ENCODE measurements around the gene TLE3.
A peak's percentile ranks its signal among the peaks of the same experiment; 100 is the strongest.
"Not testable (repeated sequence)": the region's sequence is repeated elsewhere in the genome, so short reads cannot be mapped to it uniquely, and the experiment has no call there.

The TLE3 gene

DNA sequence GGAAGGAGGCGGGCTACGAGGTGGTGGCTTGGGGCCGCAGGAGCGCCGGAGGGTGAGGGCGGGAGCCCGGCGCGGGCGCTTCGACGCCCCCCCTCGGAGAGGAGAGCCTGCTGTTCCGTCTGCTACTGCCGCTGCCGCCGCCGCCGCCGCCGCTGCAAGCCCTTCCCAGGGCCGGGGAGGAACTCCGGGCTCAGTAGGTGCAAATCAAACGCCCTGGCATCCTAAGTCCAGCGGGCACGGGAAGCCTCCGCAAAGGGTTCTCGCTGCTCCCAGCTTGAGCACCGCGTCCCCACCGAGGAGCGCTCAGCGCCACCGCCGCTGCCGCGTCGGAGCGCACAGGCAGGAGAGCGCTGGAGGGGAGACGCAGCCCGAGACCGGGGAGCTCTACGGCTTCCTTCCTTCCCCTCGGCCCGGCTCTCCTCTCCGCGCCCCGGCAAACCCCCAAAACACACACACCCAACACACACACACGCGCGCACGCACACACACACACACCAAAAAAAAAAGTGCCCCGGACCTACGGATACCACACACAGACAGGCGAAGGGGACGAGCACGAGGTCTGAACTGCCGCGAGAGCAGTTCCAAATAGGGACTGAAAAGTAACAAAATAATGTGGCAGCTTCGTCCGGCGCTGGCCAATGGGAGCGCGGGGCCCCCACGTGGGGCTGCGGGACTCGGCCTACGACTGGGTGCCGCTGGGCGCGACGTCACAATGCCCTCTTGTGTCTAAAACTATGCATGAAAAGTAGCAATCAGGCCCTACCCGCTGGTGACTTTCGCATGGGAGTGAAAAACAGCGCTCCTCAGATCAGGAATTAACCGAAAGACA lies at the start of gene TLE3:
TLE3 (minus strand) TSS at position 597 of the 832 bp plus-strand sequence. CDS start 1,119 bp downstream, outside the sequence.
- DNase-seq: peak; percentile 97

DNA sequence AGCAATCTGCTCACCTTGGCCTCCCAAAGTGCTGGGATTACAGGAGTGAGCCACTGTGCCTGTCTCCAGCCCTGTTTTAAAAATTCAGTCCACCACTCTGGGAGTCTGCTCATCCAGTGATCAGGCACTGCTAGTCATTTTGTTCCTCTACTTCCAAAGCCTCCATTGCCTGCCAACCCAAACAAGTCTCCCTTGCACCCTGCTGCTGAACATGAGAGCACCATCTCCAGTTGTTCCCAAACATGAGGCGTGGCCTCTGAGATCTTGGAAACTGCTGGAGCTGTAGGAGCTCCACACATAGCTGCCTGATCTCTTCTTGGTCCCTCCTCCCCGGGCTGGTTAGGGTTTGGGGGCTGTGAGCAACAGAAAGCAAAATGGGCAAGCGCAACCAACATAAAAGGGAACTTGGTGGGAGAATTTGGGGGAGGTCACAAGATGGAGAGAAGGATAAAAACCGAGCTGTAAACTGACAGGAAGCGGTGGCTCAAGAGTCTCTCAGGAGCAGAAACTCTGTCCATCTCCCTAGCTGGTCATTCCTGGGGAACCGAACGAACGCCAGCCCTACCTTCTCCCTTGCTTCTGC lies 49.6 kb upstream of the TLE3 start:
- no peak for DNase-seq

DNA sequence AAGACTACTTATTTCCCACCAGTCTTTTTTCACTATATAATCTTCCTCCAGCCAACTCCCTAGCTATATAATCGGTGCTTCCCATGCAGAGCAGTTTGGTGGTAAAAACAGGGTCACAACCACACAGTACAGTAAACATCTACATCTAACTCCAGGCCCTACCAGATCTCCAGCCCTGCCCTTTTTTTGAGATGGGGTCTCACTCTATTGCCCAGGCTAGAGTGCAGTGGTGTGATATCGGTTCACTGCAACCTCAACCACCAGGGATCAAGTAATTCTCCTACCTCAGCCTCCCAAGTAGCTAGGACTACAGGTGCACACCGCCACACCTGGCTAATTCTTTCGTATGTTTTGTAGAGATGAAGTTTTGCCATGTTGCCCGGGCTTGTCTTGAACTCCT lies 49.1 kb upstream of the TLE3 start:
- no peak for DNase-seq

DNA sequence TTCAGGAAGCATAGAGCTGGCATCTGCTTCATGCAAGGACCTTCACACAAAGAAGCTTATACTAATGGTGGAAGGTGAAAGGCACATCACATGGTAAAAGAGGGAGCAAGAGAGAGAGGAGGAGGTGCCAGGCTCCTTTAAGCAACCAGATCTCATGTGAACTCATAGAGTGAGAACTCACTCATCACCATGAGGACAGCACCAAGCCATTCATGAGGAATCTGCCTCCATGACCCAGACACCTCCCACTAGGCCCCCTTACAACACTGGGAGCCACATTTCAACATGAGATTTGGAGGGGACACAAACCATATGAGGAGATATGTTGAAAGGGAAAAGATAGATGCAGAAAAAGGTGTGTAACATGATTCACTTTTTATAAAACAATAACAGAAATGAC lies 48.4 kb upstream of the TLE3 start:
- DNase-seq: no peak

DNA sequence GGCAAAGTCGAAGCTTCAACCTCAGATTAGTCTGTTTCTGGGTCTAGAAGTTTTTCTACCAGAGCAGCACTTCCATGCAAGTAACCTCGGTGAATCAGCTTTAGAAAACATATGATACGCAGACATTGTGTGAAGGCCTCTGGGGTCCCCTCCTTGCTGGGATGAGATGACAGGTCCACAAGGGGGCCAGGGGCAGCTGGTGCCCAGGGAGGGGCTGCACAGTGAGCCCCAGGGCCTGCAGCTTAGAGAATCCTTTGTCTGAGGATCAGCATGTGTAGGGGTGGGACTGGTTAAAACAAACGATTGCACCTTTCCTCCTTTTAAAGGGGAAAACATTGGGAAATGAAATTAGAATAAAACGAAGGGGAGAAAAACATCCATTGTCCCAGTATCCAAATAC lies 47.5 kb upstream of the TLE3 start:
- DNase-seq: no peak

DNA sequence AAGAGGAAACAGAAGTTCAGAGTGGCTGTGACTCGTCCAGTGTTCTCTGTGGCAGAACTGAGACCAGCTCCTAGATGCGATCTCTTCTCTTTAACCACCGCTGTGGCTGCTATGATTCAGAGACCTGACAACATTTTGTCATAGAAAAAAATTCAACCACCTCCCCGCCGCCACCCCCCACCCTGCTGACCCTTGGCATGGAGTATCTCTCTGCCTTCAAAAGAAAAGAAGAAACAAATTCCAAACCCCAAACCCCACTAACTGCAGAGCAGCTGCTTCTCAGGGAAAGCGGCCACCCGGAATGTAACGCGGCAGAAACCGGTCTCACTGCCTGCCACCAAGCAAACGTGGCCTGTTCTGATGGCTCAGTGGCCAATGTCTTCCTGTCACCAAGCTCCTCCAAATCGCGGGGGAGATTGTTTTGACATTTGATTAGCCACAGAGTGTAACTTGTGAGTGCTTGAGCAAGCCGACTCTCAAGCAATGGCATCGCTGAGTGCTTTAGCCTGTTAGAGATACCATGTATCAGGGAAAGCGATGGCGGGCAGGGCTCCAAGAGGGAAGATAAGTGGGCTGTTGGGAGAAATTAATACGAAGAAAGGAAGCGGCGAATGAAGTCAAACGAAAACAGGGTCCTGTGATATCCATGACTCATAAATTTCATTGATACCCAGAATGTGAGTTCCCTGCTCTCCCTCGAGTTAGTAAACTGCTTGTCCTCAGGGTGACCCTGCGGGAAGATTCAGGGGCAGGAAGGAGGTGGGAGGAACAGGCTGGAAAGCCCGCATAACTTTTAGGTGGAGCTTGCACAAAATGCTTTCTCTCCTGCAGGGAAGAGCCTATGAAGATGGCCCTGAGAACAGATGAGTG lies 44.8 kb upstream of the TLE3 start:
- peak; percentile 15 for DNase-seq

DNA sequence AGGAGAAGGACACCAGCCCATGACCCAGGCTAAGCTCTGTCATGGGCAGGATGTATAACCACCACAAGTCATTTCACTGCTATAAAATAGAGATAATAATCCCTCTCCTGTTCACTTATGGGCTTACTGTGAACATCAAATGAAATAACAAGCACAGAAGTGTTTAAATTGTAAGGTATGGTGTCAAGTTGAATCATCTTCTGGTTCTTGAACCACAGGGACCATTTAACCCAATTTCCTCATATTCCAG lies 44.3 kb upstream of the TLE3 start:
- DNase-seq: no peak

DNA sequence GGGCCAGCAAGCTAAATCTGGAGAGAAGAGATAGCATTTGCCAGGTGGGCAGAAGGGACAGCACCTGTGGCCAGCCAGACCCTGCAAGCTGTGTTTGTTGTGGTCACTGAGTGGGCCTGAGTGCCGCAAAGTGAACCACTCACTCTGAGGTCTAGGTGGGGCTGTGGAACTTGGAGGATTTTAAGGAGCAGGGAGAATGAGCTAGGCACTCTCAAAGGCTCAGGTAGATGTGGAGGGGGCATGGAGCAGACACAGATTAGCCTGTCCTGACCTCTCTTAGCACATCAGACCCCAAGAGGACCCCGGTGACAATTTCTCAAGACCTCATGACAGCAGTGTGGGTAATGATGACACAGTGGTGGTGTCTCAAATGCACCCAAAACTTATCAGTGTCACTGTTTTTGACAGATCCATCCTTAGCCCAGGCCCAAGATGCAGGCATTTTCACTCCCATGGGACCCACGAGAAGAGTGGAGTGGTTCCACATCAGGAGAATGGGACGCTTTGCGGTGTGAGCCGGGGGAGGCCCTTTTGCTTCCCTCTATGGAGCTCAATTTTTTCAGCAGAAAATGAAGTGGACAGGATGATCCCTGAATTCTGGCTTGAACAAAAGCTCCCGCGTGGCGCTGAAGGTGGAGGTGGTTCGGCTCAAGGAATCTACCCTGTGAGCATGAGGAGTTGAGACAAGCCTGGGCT lies 43.8 kb upstream of the TLE3 start:
- no peak for DNase-seq

DNA sequence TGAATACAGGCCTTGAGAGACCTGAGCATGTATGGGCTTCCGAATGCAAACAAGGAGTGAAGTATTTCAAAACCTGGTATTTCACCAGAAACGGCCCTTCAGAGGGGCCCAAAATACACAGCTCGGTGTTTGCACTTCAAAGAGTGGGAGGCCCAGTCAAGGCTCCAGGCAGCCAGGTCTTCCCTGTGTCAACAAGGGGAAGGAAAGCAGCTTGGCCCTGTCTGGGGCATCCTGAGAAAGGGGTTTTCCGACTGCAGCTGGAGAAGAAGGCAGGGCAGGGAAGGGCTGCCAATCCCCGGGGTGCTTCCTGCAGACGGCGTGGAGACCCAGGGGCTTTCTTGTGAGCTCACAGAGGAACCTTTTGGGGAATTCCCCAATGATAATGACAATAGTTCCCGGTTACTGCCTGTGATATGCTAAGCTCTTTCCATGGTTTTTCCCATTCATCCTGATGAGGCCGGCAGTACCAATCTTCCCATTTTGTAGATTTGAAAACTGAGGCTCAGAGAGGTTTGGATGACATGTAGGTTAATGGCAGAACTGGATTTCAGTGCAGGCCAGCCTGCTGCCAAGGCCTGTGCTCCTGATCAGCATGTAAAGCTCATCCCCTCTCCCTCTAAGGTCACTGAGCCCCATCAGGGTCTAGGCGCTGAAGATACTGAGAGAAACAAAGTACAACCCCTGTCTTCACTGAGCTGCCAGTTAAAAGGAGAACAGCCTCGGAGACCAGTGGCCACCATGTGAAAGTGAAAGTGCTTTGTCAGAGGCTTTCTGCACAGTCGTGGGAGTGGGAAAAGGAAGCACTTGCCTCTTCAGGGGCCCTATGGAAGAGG lies 43.0 kb upstream of the TLE3 start:
- peak; percentile 7 for DNase-seq

DNA sequence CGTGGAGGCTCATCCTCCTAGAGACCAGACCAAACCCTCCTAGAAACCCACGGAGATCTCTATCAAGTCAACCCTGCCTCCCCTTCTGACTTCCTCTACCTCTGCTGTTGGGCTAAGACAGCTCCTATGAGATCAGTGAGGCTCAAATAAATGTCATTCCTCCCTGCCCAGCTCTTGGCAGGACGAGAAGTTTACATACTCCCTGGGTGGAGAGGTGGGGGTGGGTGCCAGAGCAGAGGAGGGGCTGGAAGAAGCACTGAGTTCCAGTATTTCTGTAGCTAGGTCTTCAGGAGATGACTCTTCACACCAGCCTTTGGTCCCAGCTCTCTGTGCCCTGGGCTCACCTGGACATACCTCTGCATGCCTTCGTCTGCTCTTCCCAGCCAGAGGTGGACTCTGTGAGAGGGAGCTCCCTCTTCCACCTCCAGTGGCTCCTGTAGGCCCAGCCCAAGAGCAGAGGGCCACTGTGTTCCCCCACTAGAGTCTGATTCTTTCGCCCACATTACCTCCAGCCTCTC lies 42.4 kb upstream of the TLE3 start:
- no peak for DNase-seq

DNA sequence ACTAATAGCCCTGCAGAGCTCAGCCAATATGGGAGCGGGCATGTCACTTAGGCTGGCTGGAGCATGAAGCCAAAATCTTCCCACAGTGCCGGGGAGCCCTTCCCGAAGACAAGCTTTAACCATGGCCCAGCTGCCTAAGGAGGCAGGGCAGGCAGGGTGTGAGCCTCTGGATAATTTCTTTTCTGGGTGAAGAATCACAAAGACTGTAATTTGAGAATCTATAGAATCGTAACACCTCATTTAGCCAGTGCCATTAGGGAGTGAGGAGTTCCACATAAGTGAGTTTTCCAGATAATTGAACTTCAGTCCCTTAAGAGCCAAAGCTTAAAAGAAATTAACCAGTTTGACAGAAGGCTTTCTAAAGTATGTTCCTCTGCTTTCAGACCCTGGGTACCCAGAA lies 40.2 kb upstream of the TLE3 start:
- DNase-seq: no peak

DNA sequence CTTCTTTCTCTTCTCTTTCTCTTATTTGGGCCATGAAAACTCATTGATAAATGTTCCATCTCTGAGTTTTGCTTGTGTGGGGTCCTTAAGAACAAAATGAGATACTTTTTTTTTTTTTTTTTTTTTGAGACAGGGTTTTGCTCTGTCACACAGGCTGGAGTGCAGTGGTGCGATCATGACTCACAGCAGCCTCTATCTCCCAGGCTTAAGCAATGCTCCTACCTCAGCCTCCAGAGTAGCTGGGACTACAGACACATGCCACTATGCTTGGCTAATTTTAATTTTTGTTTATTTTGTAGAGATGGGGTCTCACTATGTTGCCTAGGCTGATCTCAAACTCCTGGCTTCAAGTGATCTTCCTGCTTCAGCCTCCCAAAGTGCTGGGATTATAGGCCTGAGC lies 39.3 kb upstream of the TLE3 start:
- DNase-seq: not testable (repeated sequence)

DNA sequence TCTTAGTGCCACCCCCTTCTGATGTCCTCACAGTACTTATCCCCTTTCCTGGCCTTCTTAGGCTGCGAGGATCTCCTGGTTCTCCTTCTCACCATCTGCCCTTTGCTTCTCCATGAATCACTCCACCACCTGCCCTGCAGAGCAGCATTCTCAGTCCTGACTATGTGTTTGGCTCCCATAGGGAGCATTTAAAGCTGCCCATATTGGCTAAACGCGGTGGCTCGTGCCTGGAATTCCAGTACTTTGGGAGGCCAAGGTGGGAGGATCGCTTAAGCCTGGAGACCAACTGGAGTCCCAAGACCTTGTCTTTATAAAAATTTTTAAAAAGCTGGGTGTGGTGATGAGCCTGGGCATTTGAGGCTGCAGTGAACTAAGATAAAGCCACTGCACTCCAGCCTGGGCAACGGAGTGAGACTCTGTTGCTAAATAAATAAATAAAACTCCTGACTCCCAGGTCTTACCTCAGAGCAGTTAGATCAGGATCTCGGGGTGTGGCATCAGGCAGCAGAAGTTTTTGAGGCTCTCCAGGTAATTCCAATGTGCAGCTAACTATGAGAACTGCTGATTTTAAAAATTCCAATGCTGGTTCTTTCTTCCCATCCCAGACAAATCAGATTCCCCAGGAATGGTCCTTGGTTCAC lies 36.2 kb upstream of the TLE3 start:
- no peak for DNase-seq

DNA sequence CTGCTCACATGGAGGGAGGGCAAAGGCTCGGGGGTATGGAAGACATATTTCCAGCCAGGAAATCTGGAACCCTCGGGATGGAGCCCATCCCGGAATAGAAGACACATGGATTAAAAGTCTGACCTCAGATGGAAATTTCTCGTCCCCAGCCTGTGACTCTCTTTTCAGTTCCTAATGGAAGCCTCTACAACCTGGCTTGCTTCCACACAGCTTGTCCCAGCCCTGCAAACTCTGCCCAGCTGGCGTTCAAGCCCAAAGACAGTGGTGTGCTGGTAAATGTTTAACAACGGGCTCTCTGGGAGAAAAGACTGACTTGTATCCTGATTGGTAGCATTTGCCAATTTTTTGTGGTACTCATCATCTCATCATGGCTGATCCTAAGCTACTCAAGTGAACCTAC lies 35.6 kb upstream of the TLE3 start:
- no peak for DNase-seq

DNA sequence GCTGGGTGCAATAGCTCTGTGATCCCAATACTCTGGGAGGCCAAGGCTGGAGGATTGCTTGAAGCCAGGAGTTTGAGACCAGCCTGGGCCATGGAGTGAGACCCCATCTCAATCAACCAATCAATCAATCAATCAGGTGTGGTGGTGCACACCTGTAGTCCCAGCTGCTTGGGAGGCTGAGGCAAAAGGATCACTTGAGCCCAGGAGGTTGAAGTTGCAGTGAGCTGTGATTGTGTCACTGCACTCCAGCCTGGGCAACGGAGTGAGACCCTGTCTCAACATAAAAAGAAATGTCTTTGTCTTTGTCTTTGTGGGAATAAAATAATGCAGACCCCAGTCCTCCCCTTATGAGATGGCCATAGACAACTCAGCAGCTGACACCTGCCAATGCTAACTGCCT lies 34.9 kb upstream of the TLE3 start:
- DNase-seq: no peak

DNA sequence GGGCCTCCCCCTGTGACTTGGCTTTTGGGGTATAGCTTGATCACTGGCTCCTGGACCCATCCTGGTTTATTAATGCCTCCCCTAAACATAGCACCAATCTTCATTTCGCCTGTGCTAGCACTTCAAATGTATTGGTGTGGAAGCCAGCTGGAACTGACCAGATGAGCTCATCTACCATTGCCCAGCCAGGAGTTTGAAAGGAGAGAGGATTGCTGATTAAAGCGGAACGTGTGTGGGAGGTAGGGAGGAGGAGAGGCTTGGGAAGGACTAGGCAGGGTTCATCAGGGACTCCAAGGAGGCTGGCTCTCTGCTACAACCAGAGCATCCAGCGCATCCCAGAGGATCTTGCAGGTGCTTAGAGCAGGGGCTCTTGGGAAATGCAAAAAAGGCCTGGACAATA lies 34.4 kb upstream of the TLE3 start:
- no peak for DNase-seq

DNA sequence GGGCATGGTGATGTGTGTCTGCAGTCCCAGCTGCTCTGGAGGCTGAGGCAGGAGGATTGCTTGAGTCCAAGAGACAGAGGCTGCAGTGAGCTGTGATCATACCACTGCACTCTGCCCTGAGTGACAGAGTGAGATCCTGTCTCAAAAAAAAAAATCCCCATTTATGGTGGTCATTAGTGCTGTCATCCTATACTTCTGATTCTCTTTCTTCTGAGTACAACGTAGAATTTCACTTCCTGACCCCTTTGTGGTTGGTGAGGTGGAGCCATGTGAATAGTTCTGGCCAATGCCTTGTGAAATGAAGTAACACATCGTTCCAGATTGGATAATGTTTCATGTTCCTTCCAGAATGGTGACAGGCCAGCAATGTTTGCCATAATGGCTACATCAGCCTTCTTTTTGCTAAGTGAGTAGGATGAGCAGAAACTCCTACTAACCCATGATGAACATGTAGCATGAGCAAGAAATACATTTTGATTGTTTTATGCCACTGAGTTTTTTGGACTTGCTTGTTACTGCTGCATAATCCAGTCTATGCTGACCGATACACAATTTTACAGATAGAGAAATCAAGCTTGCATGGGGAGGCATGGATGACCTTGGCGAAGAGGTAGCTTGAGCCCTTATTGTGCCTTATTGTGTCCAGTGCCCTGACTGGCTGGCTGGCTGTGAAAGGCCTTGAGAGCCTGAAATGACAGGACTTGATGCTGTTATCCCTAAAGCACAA lies 30.9 kb upstream of the TLE3 start:
- no peak for DNase-seq

DNA sequence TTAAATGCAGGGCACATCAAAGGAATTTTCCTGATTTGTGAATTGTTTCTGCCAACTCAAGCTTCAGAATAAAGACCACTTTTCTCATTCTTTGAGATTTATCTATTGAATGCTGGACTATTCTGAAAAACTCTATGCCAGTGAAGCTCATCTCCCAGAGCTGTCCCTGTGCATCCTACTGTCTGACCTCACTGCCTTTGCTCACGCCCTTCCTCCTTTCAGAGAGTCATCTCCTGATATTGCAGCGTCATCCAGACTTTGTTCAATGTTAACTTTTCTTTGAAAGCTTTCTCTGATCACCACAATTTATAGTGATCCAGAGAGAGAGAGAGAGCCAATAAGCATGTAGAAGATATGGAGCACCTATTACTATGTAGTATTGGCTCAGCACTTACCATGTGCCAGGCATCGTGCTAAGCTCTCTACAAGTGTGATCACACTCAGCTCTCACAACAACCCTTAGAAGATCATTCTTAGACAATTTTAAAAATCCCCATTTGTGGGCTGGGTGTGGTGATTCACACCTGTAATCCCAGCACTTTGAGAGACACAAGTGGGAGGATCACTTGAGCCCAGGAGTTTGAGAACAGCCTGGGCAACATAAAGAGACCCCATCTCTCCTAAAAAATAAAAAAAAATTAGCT lies 30.2 kb upstream of the TLE3 start:
- no peak for DNase-seq

DNA sequence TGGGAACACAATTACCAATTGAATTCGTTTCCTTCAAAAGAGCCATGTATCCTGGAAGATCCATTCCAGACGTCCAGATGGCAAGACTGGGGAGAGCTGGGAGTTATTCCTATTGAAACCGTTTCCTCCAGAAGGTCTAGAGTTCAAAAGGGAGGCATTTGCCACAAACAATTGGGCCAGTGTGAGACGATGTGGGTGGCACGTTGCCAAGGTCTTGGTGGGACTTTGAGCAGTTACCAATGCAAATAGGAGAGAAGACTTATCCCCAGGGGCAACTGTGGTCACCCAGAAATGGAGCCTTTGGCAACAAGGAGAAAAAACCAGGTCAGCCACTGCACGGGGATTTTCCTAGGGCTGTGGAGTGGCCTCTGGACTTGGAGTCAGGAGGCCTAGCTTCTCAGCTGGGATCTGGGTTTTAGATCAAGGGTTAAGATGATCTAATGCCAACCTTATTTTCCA lies 29.6 kb upstream of the TLE3 start:
- DNase-seq: no peak

DNA sequence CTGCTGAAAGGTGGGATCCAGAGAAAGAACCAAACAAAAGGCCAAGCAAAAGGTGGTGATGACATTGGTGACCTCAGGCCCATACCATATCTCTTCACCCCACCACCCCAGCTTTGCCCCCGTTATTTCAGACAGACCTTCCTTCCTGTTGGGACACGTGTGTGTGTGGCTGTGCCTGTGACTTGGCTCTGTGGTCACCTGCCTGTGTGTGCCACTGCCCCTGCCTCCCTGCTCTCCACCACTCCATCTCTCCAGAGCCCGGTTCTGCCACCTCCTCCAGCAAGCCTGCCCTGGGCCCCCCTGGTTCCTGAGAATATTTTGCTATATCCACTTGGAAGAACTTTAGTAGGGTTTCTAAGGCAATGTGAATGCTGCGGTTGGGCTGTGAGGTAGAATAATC lies 28.6 kb upstream of the TLE3 start:
- DNase-seq: no peak

Measured in stimulated activated CD4-positive, alpha-beta T cell treated with anti-CD3 and anti-CD28 coated beads, Interleukin-12 subunit alpha, Interleukin-12 subunit beta, amount 100 ng/mL, for 4 hours (primary cell).